Stimulated activated CD8-positive, alpha-beta memory T cell treated with anti-CD3 and anti-CD28 coated beads, Interleukin-2, amount 100 ng/mL, for 1 hour (primary cell): ENCODE measurements around the gene GRIP1.

Experiments used
- DNase-seq, 2 donors: peaks; one replicate each; pipeline ENCODE4 v3.0.0-alpha.2; 2020; ENCODE audit warnings: low read depth in 2 of 2

Gene GRIP1

GRCh38 chr12:66647034-66647691 lies 31.7 kb downstream of the GRIP1 start:
- no peak for DNase-seq

GRCh38 chr12:66644151-66644550 lies 34.7 kb downstream of the GRIP1 start:
- no peak for DNase-seq

GRCh38 chr12:66640691-66641460 lies 38.0 kb downstream of the GRIP1 start:
- DNase-seq, result no peak

- DNase-seq, result no peak
Observed at GRCh38 chr12:66638666-66639065, 40.2 kb downstream of the GRIP1 start.

- no peak for DNase-seq
Observed at GRCh38 chr12:66637699-66638301, 41.1 kb downstream of the GRIP1 start.

- no peak for DNase-seq
Observed at GRCh38 chr12:66636771-66637170, 42.1 kb downstream of the GRIP1 start.

GRCh38 chr12:66633676-66634075 lies 45.2 kb downstream of the GRIP1 start:
- DNase-seq, result no peak

GRCh38 chr12:66629138-66629870 lies 49.6 kb downstream of the GRIP1 start:
- no peak for DNase-seq

GRCh38 chr12:66627988-66628317 lies 50.9 kb downstream of the GRIP1 start:
- DNase-seq, result no peak

GRCh38 chr12:66627270-66627987 lies 51.4 kb downstream of the GRIP1 start:
- DNase-seq, result no peak

- DNase-seq, result no peak
Observed at GRCh38 chr12:66624806-66625205, 54.1 kb downstream of the GRIP1 start.

GRCh38 chr12:66623455-66623854 lies 55.4 kb downstream of the GRIP1 start:
- DNase-seq, result no peak

GRCh38 chr12:66620688-66621087 lies 58.2 kb downstream of the GRIP1 start:
- no peak for DNase-seq

GRCh38 chr12:66620026-66620425 lies 58.9 kb downstream of the GRIP1 start:
- no peak for DNase-seq

- DNase-seq, result no peak
Observed at GRCh38 chr12:66617991-66618390, 60.9 kb downstream of the GRIP1 start.

- DNase-seq, result no peak
Observed at GRCh38 chr12:66612090-66612775, 66.6 kb downstream of the GRIP1 start.

GRCh38 chr12:66607147-66607546 lies 71.7 kb downstream of the GRIP1 start:
- no peak for DNase-seq

- no peak for DNase-seq
Observed at GRCh38 chr12:66605293-66605692, 73.6 kb downstream of the GRIP1 start.

GRCh38 chr12:66603981-66604479 lies 74.8 kb downstream of the GRIP1 start:
- no peak for DNase-seq

- no peak for DNase-seq
Observed at GRCh38 chr12:66603461-66603860, 75.4 kb downstream of the GRIP1 start.
